Lower leg skin (tissue), 3 donors: ENCODE measurements around the gene MSRB3.

Experiments
- POLR2A ChIP-seq, 2 donors: fragments of 450-650 bp; IDR thresholded peaks; one replicate each; pipeline ENCODE4 v1.6.1; 2016 to 2017; ENCODE audit warnings: antibody characterized with exemption in 2 of 2, mild to moderate bottlenecking in 1 of 2, moderate library complexity in 1 of 2
- TF ChIP-seq, protein P1 (sequence below), 3 donors: fragments of 450-650 bp; IDR thresholded peaks; one replicate each; pipeline ENCODE4 v1.5.1; 2016; ENCODE audit warnings: antibody characterized with exemption in 3 of 3, mild to moderate bottlenecking in 3 of 3, moderate library complexity in 2 of 3

DNA sequence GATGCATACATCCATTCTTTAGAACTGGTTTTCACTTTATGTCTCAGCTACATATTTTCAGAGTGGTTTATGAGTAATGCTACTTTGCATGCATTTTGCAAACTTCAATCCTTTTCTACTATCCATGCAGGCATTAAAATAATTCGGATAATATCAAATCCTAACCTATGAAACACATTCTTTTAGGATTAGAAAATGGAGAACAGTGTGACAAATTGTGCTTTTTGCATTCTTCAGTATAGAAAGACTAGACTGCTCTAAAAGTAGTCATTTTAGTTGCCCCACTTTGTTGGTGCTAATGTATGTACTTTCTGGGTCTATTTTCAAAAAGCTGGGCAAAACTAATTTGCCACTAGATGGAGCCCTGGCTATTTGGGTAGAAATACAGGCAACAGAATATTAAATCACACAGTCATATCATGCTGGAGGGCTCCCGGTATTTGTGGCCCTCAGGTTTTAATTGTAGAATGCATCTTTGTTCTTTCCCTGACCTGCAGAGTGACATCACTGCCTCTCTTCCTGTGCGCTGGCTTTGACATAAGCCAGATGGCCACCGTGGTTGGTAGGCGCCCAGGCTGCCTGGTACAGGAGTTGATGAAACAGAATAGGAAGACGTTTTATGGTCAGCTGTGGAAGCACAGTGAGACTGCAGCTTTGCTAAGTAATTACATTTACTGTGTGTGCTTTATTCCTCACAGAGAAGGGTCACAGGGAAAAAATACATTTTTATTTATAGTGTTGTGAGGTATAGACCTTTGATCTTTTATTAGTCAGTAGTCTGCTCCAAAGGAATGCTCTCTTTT lies 28.1 kb downstream of the MSRB3 start:
- no peak for TF ChIP-seq POLR2A (IDR thresholded peaks at IDR 0.05)
- TF ChIP-seq, protein P1, sequence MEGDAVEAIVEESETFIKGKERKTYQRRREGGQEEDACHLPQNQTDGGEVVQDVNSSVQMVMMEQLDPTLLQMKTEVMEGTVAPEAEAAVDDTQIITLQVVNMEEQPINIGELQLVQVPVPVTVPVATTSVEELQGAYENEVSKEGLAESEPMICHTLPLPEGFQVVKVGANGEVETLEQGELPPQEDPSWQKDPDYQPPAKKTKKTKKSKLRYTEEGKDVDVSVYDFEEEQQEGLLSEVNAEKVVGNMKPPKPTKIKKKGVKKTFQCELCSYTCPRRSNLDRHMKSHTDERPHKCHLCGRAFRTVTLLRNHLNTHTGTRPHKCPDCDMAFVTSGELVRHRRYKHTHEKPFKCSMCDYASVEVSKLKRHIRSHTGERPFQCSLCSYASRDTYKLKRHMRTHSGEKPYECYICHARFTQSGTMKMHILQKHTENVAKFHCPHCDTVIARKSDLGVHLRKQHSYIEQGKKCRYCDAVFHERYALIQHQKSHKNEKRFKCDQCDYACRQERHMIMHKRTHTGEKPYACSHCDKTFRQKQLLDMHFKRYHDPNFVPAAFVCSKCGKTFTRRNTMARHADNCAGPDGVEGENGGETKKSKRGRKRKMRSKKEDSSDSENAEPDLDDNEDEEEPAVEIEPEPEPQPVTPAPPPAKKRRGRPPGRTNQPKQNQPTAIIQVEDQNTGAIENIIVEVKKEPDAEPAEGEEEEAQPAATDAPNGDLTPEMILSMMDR (IDR thresholded peaks at IDR 0.05): no peak
